ENCODE data around the gene ATG10.

DNA sequence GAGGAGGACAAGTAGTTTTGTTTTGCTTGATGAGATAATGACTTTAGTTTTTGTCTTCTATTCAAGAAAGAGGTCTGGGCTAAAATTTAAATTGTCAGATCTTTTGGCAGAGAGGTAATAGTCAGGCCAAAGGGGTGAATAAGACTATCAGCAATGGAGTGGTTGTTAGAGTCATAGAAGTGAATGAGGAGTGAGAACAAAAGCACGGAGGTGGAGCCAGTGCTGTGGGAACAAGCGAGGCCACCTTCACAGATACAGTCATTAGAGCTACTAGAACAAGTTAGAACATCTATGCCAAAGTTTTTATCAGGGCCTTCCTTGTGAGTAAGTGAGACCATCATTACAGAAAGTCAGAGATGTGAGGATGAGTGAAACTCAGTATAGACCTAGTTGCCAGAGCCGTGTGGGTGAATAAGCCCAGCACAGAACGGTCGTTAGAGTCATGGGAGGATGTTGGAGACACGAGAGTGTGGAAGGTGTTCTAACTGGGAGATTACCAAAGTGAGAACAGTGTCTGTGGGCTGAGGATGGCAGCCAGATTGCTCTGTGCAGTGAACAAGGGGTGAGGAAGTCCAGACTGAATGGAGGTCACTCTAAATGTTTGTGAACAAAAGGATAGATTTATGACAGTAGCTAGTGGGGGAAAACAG lies 171.2 kb downstream of the ATG10 start:
- TF ChIP-seq, protein P1, sequence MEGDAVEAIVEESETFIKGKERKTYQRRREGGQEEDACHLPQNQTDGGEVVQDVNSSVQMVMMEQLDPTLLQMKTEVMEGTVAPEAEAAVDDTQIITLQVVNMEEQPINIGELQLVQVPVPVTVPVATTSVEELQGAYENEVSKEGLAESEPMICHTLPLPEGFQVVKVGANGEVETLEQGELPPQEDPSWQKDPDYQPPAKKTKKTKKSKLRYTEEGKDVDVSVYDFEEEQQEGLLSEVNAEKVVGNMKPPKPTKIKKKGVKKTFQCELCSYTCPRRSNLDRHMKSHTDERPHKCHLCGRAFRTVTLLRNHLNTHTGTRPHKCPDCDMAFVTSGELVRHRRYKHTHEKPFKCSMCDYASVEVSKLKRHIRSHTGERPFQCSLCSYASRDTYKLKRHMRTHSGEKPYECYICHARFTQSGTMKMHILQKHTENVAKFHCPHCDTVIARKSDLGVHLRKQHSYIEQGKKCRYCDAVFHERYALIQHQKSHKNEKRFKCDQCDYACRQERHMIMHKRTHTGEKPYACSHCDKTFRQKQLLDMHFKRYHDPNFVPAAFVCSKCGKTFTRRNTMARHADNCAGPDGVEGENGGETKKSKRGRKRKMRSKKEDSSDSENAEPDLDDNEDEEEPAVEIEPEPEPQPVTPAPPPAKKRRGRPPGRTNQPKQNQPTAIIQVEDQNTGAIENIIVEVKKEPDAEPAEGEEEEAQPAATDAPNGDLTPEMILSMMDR (conservative IDR thresholded peaks at IDR 0.05 in 1 of 2, IDR thresholded peaks at IDR 0.05 in 1 of 2; ENCODE audit: extremely low read depth in 1 of 2, insufficient read depth in 1 of 2, low read depth in 1 of 2, low read length in 2 of 2) = no peak
- TF ChIP-seq EZH2 (IDR thresholded peaks at IDR 0.05; ENCODE audit: borderline replicate concordance, low read length) = no peak
